IMR-90 (cell line): ENCODE results near the gene SOCS6.

Experiments
- BHLHE40 ChIP-seq: fragments of 150-350 bp; IDR thresholded peaks from 2 replicates; pipeline ENCODE4 v1.6.1; 2016; ENCODE audit warnings: mild to moderate bottlenecking, low read depth, low read length
- CEBPB ChIP-seq: IDR thresholded peaks from 2 replicates; pipeline ENCODE4 v1.6.1; 2012; ENCODE audit warnings: low read depth, low read length, improper control_type of control experiment
- CHD1 ChIP-seq: IDR thresholded peaks from 2 replicates; pipeline ENCODE4 v1.6.1; 2012; ENCODE audit warnings: low read depth, low read length, improper control_type of control experiment
- CTCF ChIP-seq: conservative IDR thresholded peaks from 2 replicates; pipeline ENCODE4 v1.5.1; 2012; ENCODE audit warnings: mild to moderate bottlenecking, low read depth, low read length, improper control_type of control experiment
- FOS ChIP-seq: fragments of 150-350 bp; IDR thresholded peaks from 2 replicates; pipeline ENCODE4 v1.6.1; 2016; ENCODE audit warnings: low read depth, low read length
- POLR2A ChIP-seq: IDR thresholded peaks from 2 replicates; pipeline ENCODE4 v1.6.1; 2012; ENCODE audit warnings: mild to moderate bottlenecking, low read depth, low read length
- RAD21 ChIP-seq: IDR thresholded peaks from 2 replicates; pipeline ENCODE4 v1.6.1; 2012; ENCODE audit warnings: low read length, improper control_type of control experiment
- RFX5 ChIP-seq: IDR thresholded peaks from 2 replicates; pipeline ENCODE4 v1.8.0; 2012; ENCODE audit warnings: low read depth, mild to moderate bottlenecking, low read length, moderate library complexity
- SMC3 ChIP-seq: fragments of 150-350 bp; IDR thresholded peaks from 2 replicates; pipeline ENCODE4 v1.6.1; 2016; ENCODE audit warnings: low read depth, mild to moderate bottlenecking, antibody characterized with exemption, low read length, moderate library complexity
- USF2 ChIP-seq: fragments of 150-350 bp; IDR thresholded peaks from 2 replicates; pipeline ENCODE4 v1.6.1; 2017; ENCODE audit warnings: mild to moderate bottlenecking, antibody characterized with exemption, low read length, low read depth
- TF ChIP-seq, protein P1 (sequence below): fragments of 150-350 bp; IDR thresholded peaks from 2 replicates; pipeline ENCODE4 v1.6.1; 2016; ENCODE audit warnings: low read depth, mild to moderate bottlenecking, low read length, moderate library complexity, borderline replicate concordance

- TF ChIP-seq CTCF (no peak), BHLHE40 (no peak), POLR2A (no peak), CEBPB (no peak), SMC3 (no peak), RFX5 (no peak), RAD21 (no peak), FOS (no peak), USF2 (no peak), CHD1 (no peak)
- TF ChIP-seq, protein P1, sequence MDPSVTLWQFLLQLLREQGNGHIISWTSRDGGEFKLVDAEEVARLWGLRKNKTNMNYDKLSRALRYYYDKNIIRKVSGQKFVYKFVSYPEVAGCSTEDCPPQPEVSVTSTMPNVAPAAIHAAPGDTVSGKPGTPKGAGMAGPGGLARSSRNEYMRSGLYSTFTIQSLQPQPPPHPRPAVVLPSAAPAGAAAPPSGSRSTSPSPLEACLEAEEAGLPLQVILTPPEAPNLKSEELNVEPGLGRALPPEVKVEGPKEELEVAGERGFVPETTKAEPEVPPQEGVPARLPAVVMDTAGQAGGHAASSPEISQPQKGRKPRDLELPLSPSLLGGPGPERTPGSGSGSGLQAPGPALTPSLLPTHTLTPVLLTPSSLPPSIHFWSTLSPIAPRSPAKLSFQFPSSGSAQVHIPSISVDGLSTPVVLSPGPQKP = no peak
These were observed 1.8 kb downstream of the SOCS6 start for GRCh38 chr18:70290482-70291294.
